K562 (cell line): ENCODE data around the gene GDF11. TPM values are rescaled to one million over a fixed set of nuclear protein-coding genes. Genes with fewer than 3 reads are reported as not detected.

ENCODE experiments used
- FOXK1 ChIP-seq: sonication (generic); formaldehyde crosslinking; IDR thresholded peaks from 2 replicates; pipeline ENCODE4 v1.8.0; 2022; ENCODE audit warnings: missing genetic modification reagents, mild to moderate bottlenecking, borderline replicate concordance
- JUN ChIP-seq, 2 experiments: sonication (generic) in 1 of 2; formaldehyde crosslinking in 1 of 2; IDR thresholded peaks; 2 replicates each; pipeline versions ENCODE4 v1.6.1 to v1.8.0; 2012 to 2022; ENCODE audit warnings: borderline replicate concordance in 2 of 2, mild to moderate bottlenecking in 2 of 2, improper control_type of control experiment in 1 of 2, low read depth in 1 of 2, low read length in 1 of 2, missing genetic modification reagents in 1 of 2
- JUND ChIP-seq, 2 experiments: IDR thresholded peaks; 2 replicates in 1 of 2; 3 replicates in 1 of 2; pipeline ENCODE4 v1.6.1; 2011; ENCODE audit warnings: borderline replicate concordance in 2 of 2, low read depth in 2 of 2, low read length in 2 of 2, improper control_type of control experiment in 1 of 2, missing biosample characterization in 1 of 2, missing genetic modification characterization in 1 of 2, missing genetic modification reagents in 1 of 2
- SP2 ChIP-seq: IDR thresholded peaks from 2 replicates; pipeline ENCODE4 v1.6.1; 2011; ENCODE audit warnings: mild to moderate bottlenecking, low read depth, low read length, moderate library complexity; ENCODE audit not compliant: poor library complexity, severe bottlenecking; ENCODE audit errors: extremely low read depth
- STAG1 ChIP-seq: sonication (generic); formaldehyde crosslinking; IDR thresholded peaks from 2 replicates; pipeline ENCODE4 v1.5.0; 2020; ENCODE audit warnings: missing genetic modification reagents, borderline replicate concordance
- ZNF316 ChIP-seq: fragments of 450-650 bp; IDR thresholded peaks from 2 replicates; pipeline ENCODE4 v1.6.1; 2016
- ZNF408 ChIP-seq: fragments of 250-450 bp; sonication (Bioruptor Pico); IDR thresholded peaks from 2 replicates; pipeline ENCODE4 v1.4.0; 2020; ENCODE audit warnings: low read depth, mild to moderate bottlenecking, moderate library complexity
- ZNF41 ChIP-seq: fragments of 250-450 bp; sonication (Bioruptor Pico); conservative IDR thresholded peaks from 2 replicates; pipeline ENCODE4 v1.4.0; 2020; ENCODE audit warnings: mild to moderate bottlenecking
- ZNF699 ChIP-seq: fragments of 250-450 bp; sonication (Bioruptor Pico); IDR thresholded peaks from 2 replicates; pipeline ENCODE4 v1.8.0; 2021; ENCODE audit warnings: mild to moderate bottlenecking, moderate library complexity; ENCODE audit not compliant: insufficient replicate concordance
- polyA plus RNA-seq, 8 experiments: library from polyadenylated mRNA; depleted of rRNA in 4 of 8; stranded (reverse) in 5 of 8; unstranded in 3 of 8; fragments of >200 nt; fragmentation: Nextera tagmentation in 2 of 8; fragmentation: Illumina TruSeq in 1 of 8; extraction: Ambion mirVana in 2 of 8; extraction: Trizol in 1 of 8; gene quantifications; 2 replicates each; pipeline versions ENCODE4 v1.2.1 to v1.2.3, GENCODE V29; 2011 to 2014; ENCODE audit warnings: inconsistent platforms in 1 of 8, missing spikeins in 1 of 8
- total RNA-seq, 7 experiments: library from RNA; depleted of rRNA in 6 of 7; stranded (reverse); fragments of >200 nt in 6 of 7; fragmentation: Illumina TruSeq in 2 of 7; extraction: Trizol in 2 of 7; gene quantifications; 2 replicates each; pipeline versions ENCODE4 v1.2.1 to v1.2.3, GENCODE V29; 2011 to 2021; ENCODE audit warnings: low replicate concordance in 1 of 7
- TF ChIP-seq, protein P1 (sequence below), 2 experiments: IDR thresholded peaks; 2 replicates each; pipeline ENCODE4 v1.6.1; 2011; ENCODE audit warnings: borderline replicate concordance in 1 of 2, control low read depth in 1 of 2, low read depth in 1 of 2, low read length in 1 of 2, mild to moderate bottlenecking in 1 of 2, mixed read lengths in 1 of 2, moderate library complexity in 1 of 2; ENCODE audit not compliant: insufficient read depth in 1 of 2, insufficient read length in 1 of 2, poor library complexity in 1 of 2, severe bottlenecking in 1 of 2; ENCODE audit errors: extremely low read depth in 1 of 2

Gene GDF11
- total and polyA plus RNA-seq, 9 of the 15 experiments (the other 6 are each of a cell fraction or from before 2014, with no cell fraction given) = 1.4 to 15.7 (median 4.8) TPM

DNA sequence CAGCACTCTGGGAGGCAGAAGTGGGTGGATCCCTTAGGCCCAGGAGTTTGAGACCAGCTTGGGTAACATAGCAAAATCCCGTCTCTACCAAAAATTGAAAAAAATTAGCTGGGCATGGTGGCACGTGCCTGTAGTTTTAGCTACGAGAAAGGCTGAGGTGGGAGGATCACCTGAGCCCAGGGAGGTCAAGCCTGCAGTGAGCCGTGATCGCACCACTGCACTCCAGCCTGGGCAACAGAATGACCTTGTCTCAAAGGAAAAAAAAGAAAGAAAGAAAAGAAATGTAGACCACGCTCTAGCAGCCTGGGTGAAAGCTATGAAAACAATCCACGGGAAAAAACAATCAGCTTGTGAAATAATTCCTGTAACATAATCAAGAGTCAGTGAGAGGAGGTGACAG is 45.6 kb downstream of the GDF11 start (continued):
- TF ChIP-seq FOXK1 (CRISPR knock-in tag) (no peak), ZNF316 (no peak), STAG1 (CRISPR knock-in tag) (no peak), SP2 (no peak), ZNF699 (CRISPR knock-in tag) (no peak), ZNF41 (CRISPR knock-in tag) (no peak), ZNF408 (CRISPR knock-in tag) (no peak), JUND (IDR thresholded peaks at IDR 0.05; ENCODE audit: borderline replicate concordance, low read depth, low read length) (no peak), JUND (tag; IDR thresholded peaks at IDR 0.05; ENCODE audit: borderline replicate concordance, low read depth, low read length) (no peak), JUN (IDR thresholded peaks at IDR 0.05; ENCODE audit: borderline replicate concordance, low read depth, low read length) (no peak), JUN (CRISPR knock-in tag; IDR thresholded peaks at IDR 0.05; ENCODE audit: borderline replicate concordance) (no peak)
- TF ChIP-seq, protein P1, sequence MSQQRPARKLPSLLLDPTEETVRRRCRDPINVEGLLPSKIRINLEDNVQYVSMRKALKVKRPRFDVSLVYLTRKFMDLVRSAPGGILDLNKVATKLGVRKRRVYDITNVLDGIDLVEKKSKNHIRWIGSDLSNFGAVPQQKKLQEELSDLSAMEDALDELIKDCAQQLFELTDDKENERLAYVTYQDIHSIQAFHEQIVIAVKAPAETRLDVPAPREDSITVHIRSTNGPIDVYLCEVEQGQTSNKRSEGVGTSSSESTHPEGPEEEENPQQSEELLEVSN (IDR thresholded peaks at IDR 0.05; ENCODE audit: borderline replicate concordance in 1 of 2, extremely low read depth in 1 of 2, insufficient read depth in 1 of 2, insufficient read length in 1 of 2, low read depth in 1 of 2, low read length in 1 of 2, poor library complexity in 1 of 2, severe bottlenecking in 1 of 2) = no peak
